T-helper 17 cell (primary cell): ENCODE results near the gene TTC29. TPM values are rescaled to one million over a fixed set of nuclear protein-coding genes. Genes with fewer than 3 reads are reported as not detected.
"Not testable (repeated sequence)": the region's sequence is repeated elsewhere in the genome, so short reads cannot be mapped to it uniquely, and the experiment has no call there.

Source experiments
- ATAC-seq: fragments of 150-1000 bp; cut with Tn5 transposase; 2 replicates; pipeline ENCODE4 v1.10.0; 2021; ENCODE audit warnings: mild to moderate bottlenecking, moderate library complexity
- DNase-seq, 3 donors: peaks; one replicate each; pipeline versions ENCODE4 v3.0.0 to v3.0.0-alpha.2; 2020 to 2021
- H3K9me3 ChIP-seq: one replicate; pipeline ENCODE4 v1.7.0; 2013; ENCODE audit warnings: low read length, mild to moderate bottlenecking; ENCODE audit not compliant: control insufficient read depth, poor library complexity, severe bottlenecking
- H3K27ac Mint-ChIP-seq: one replicate; pipeline ENCODE4 v1.8.0; 2022; ENCODE audit warnings: mild to moderate bottlenecking, moderate library complexity, mixed read lengths
- H3K27me3 Mint-ChIP-seq: one replicate; pipeline ENCODE4 v1.8.0; 2022; ENCODE audit warnings: mixed read lengths
- H3K36me3 Mint-ChIP-seq: one replicate; pipeline ENCODE4 v1.8.0; 2022; ENCODE audit warnings: low read depth, mixed read lengths
- H3K4me1 Mint-ChIP-seq: one replicate; pipeline ENCODE4 v1.8.0; 2022; ENCODE audit warnings: mild to moderate bottlenecking, mixed read lengths
- H3K4me3 Mint-ChIP-seq: one replicate; pipeline ENCODE4 v1.8.0; 2022; ENCODE audit warnings: mild to moderate bottlenecking, moderate library complexity, mixed read lengths
- total RNA-seq, 4 donors: library from RNA in 2 of 4; stranded (reverse) in 2 of 4; gene quantifications; one replicate each; pipeline ENCODE4 v1.2.3 and lab custom pipeline; 2022 to 2026

Gene TTC29
- total RNA-seq, 2 donors from 2014 or later = not detected

GRCh38 chr4:146844761-146845160, 100.9 kb downstream of the TTC29 start:
- no peaks in the 10 kb centered on the region for H3K9me3 ChIP-seq
- no peak for DNase-seq
- no peak overlapping the region for H3K27ac Mint-ChIP-seq
- peaks cover 34% of the 10 kb centered on the region for H3K27me3 Mint-ChIP-seq
- H3K4me1 Mint-ChIP-seq = no peaks in the 10 kb centered on the region
- no peaks in the 10 kb centered on the region for H3K36me3 Mint-ChIP-seq
- H3K4me3 Mint-ChIP-seq = no peak overlapping the region
- no peak for ATAC-seq

GRCh38 chr4:146842876-146843275, 102.8 kb downstream of the TTC29 start:
- Mint-ChIP-seq H3K36me3 (no peaks in the 10 kb centered on the region), H3K27me3 (peaks cover 34% of the 10 kb centered on the region), H3K4me3 (no peak overlapping the region), H3K4me1 (no peaks in the 10 kb centered on the region), H3K27ac (no peak overlapping the region)
- no peak for DNase-seq
- H3K9me3 ChIP-seq = no peaks in the 10 kb centered on the region
- ATAC-seq = no peak

- Mint-ChIP-seq H3K27ac (no peak overlapping the region), H3K27me3 (peaks cover 25% of the 10 kb centered on the region), H3K4me1 (no peaks in the 10 kb centered on the region), H3K36me3 (no peaks in the 10 kb centered on the region), H3K4me3 (no peak overlapping the region)
- ATAC-seq (no peak), DNase-seq (no peak)
- no peaks in the 10 kb centered on the region for H3K9me3 ChIP-seq
Measured at GRCh38 chr4:146840731-146841130, 104.9 kb downstream of the TTC29 start.

- no peaks in the 10 kb centered on the region for H3K9me3 ChIP-seq
- peaks cover 4% of the 10 kb centered on the region for H3K27me3 Mint-ChIP-seq
- no peak for ATAC-seq
- H3K36me3 Mint-ChIP-seq = no peaks in the 10 kb centered on the region
- DNase-seq = no peak
- no peak overlapping the region for H3K4me3 Mint-ChIP-seq
- no peaks in the 10 kb centered on the region for H3K4me1 Mint-ChIP-seq
- H3K27ac Mint-ChIP-seq = no peak overlapping the region
Measured at GRCh38 chr4:146835096-146835495, 110.6 kb downstream of the TTC29 start.

- Mint-ChIP-seq H3K36me3 (no peaks in the 10 kb centered on the region), H3K27me3 (peaks cover 4% of the 10 kb centered on the region), H3K27ac (no peak overlapping the region), H3K4me1 (no peaks in the 10 kb centered on the region), H3K4me3 (no peak overlapping the region)
- ATAC-seq (no peak), DNase-seq (no peak)
- H3K9me3 ChIP-seq = no peaks in the 10 kb centered on the region
Measured at GRCh38 chr4:146834263-146835034, 111.2 kb downstream of the TTC29 start.

- ATAC-seq = no peak
- H3K4me1 Mint-ChIP-seq = no peaks in the 10 kb centered on the region
- H3K27me3 Mint-ChIP-seq = peaks cover 4% of the 10 kb centered on the region
Measured at GRCh38 chr4:146833530-146833929, 112.1 kb downstream of the TTC29 start.

GRCh38 chr4:146822980-146823379, 122.7 kb downstream of the TTC29 start:
- not testable (repeated sequence) for DNase-seq, H3K9me3 ChIP-seq, H3K4me1 Mint-ChIP-seq, H3K27me3 Mint-ChIP-seq, ATAC-seq, H3K4me3 Mint-ChIP-seq, H3K36me3 Mint-ChIP-seq, H3K27ac Mint-ChIP-seq

More at GRCh38 chr4:146833530-146833929, 112.1 kb downstream of the TTC29 start:
- H3K4me3 Mint-ChIP-seq = no peak overlapping the region
- no peak for DNase-seq
- no peaks in the 10 kb centered on the region for H3K36me3 Mint-ChIP-seq
- H3K9me3 ChIP-seq = no peaks in the 10 kb centered on the region
- H3K27ac Mint-ChIP-seq = no peak overlapping the region

GRCh38 chr4:146814750-146815149, 130.9 kb downstream of the TTC29 start:
- Mint-ChIP-seq H3K4me1 (no peaks in the 10 kb centered on the region), H3K27ac (no peak overlapping the region), H3K36me3 (no peaks in the 10 kb centered on the region), H3K27me3 (no peaks in the 10 kb centered on the region), H3K4me3 (no peak overlapping the region)
- no peaks in the 10 kb centered on the region for H3K9me3 ChIP-seq
- DNase-seq (no peak), ATAC-seq (no peak)

GRCh38 chr4:146795711-146796110, 150.0 kb downstream of the TTC29 start:
- H3K27me3 Mint-ChIP-seq = peaks cover 10% of the 10 kb centered on the region
- ATAC-seq (no peak), DNase-seq (no peak)
- H3K27ac Mint-ChIP-seq = no peak overlapping the region
- H3K4me3 Mint-ChIP-seq = no peak overlapping the region
- H3K9me3 ChIP-seq = no peaks in the 10 kb centered on the region
- H3K36me3 Mint-ChIP-seq = peaks cover 1% of the 10 kb centered on the region
- no peaks in the 10 kb centered on the region for H3K4me1 Mint-ChIP-seq

- Mint-ChIP-seq H3K4me1 (no peaks in the 10 kb centered on the region), H3K36me3 (no peaks in the 10 kb centered on the region), H3K4me3 (no peak overlapping the region), H3K27me3 (peaks cover 7% of the 10 kb centered on the region), H3K27ac (no peak overlapping the region)
- DNase-seq = no peak
- no peak for ATAC-seq
- H3K9me3 ChIP-seq = no peaks in the 10 kb centered on the region
Measured at GRCh38 chr4:146793727-146794126, 151.9 kb downstream of the TTC29 start.

- no peaks in the 10 kb centered on the region for H3K4me1 Mint-ChIP-seq
- no peaks in the 10 kb centered on the region for H3K36me3 Mint-ChIP-seq
- no peak for ATAC-seq
Measured at GRCh38 chr4:146791439-146791838, 154.2 kb downstream of the TTC29 start.

GRCh38 chr4:146790515-146790914, 155.1 kb downstream of the TTC29 start:
- H3K27ac Mint-ChIP-seq = no peak overlapping the region
- no peak overlapping the region for H3K4me3 Mint-ChIP-seq
- no peaks in the 10 kb centered on the region for H3K4me1 Mint-ChIP-seq
- ATAC-seq (no peak), DNase-seq (no peak)
- peaks cover 28% of the 10 kb centered on the region for H3K27me3 Mint-ChIP-seq
- no peaks in the 10 kb centered on the region for H3K9me3 ChIP-seq
- no peaks in the 10 kb centered on the region for H3K36me3 Mint-ChIP-seq

More at GRCh38 chr4:146791439-146791838, 154.2 kb downstream of the TTC29 start:
- Mint-ChIP-seq H3K27me3 (peaks cover 23% of the 10 kb centered on the region), H3K27ac (no peak overlapping the region), H3K4me3 (no peak overlapping the region)
- DNase-seq = no peak
- H3K9me3 ChIP-seq = no peaks in the 10 kb centered on the region

- no peaks in the 10 kb centered on the region for H3K4me1 Mint-ChIP-seq
- no peaks in the 10 kb centered on the region for H3K9me3 ChIP-seq
- H3K27ac Mint-ChIP-seq = no peak overlapping the region
- H3K36me3 Mint-ChIP-seq = no peaks in the 10 kb centered on the region
- peaks cover 21% of the 10 kb centered on the region for H3K27me3 Mint-ChIP-seq
- DNase-seq = no peak
- no peak for ATAC-seq
- H3K4me3 Mint-ChIP-seq = no peak overlapping the region
Measured at GRCh38 chr4:146787731-146788130, 157.9 kb downstream of the TTC29 start.

- Mint-ChIP-seq H3K27ac (no peak overlapping the region), H3K36me3 (no peaks in the 10 kb centered on the region), H3K4me3 (no peak overlapping the region), H3K4me1 (no peaks in the 10 kb centered on the region), H3K27me3 (no peaks in the 10 kb centered on the region)
- ATAC-seq (no peak), DNase-seq (no peak)
- H3K9me3 ChIP-seq = no peaks in the 10 kb centered on the region
Measured at GRCh38 chr4:146776691-146777090, 169.0 kb downstream of the TTC29 start.
